Mucosa of stomach (tissue), 1 donor: ENCODE data around the gene NCAPG2.

Experiments used
- H3K27me3 ChIP-seq: one replicate; pipeline ENCODE4 v1.7.0; 2013; ENCODE audit warnings: mild to moderate bottlenecking, low read length; ENCODE audit not compliant: control insufficient read depth, insufficient read depth
- H3K36me3 ChIP-seq: one replicate; pipeline ENCODE4 v1.7.0; 2013; ENCODE audit warnings: low read length; ENCODE audit not compliant: control insufficient read depth, insufficient read depth
- H3K4me1 ChIP-seq: one replicate; pipeline ENCODE4 v1.7.0; 2013; ENCODE audit warnings: mild to moderate bottlenecking, low read length; ENCODE audit not compliant: control insufficient read depth, insufficient read depth
- H3K4me3 ChIP-seq: one replicate; pipeline ENCODE4 v1.7.0; 2013; ENCODE audit warnings: low read length
- H3K9ac ChIP-seq: one replicate; pipeline ENCODE4 v1.7.0; 2013; ENCODE audit warnings: mild to moderate bottlenecking, low read length, moderate library complexity
- H3K9me3 ChIP-seq: one replicate; pipeline ENCODE4 v1.7.0; 2013; ENCODE audit warnings: mild to moderate bottlenecking, low read length, moderate library complexity; ENCODE audit not compliant: control insufficient read depth
- donor health status: Pancreatic carcinoma.

The NCAPG2 gene

DNA sequence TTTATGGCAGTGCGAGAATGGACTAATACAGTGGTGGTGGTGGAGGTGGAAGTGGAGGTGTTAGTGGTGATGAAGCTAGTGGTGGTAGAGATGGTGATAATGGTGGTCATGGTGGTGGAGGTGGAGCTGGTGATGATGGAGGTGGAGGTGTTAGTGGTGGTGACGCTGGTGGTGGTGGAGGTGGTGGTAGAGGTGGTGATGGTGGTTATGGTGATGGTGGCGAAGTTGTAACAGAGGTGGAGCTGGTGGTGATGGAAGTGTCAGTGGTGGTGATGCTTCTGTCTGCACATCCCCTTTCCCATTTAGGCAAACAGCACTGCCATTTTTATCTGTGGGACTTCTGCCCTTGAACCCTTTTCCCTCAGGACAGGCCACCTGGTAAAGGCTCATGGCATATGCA, 109.5 kb downstream of the NCAPG2 start:
- H3K36me3 ChIP-seq: no peaks in the 10 kb centered on the region
- no peak overlapping the region for H3K4me3 ChIP-seq
- H3K9ac ChIP-seq: no peak overlapping the region
- H3K9me3 ChIP-seq: no peaks in the 10 kb centered on the region
- H3K4me1 ChIP-seq: peaks cover 7% of the 10 kb centered on the region
- H3K27me3 ChIP-seq: no peaks in the 10 kb centered on the region

DNA sequence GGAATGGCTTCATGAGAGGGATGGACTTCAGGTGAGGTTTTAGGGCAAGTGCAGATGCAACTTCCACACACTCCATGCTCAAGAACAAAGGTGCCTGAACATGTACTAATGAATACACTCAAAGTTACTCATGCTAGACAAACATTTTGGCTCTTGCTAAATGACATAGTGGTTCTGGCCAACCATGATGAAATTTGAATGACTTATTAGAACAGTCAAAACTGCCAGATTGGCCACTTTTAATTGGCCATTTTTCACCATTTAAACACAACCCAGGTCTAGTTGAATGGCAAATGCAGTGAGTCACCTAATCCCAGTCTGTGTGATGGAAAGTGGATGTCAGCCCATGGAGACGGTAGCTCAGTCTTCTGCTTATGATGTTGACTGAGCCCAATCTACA, 112.1 kb downstream of the NCAPG2 start:
- no peaks in the 10 kb centered on the region for H3K9me3 ChIP-seq
- H3K27me3 ChIP-seq: no peaks in the 10 kb centered on the region
- H3K9ac ChIP-seq: no peak overlapping the region
- H3K36me3 ChIP-seq: no peaks in the 10 kb centered on the region
- H3K4me1 ChIP-seq: peaks cover 27% of the 10 kb centered on the region
- no peak overlapping the region for H3K4me3 ChIP-seq

DNA sequence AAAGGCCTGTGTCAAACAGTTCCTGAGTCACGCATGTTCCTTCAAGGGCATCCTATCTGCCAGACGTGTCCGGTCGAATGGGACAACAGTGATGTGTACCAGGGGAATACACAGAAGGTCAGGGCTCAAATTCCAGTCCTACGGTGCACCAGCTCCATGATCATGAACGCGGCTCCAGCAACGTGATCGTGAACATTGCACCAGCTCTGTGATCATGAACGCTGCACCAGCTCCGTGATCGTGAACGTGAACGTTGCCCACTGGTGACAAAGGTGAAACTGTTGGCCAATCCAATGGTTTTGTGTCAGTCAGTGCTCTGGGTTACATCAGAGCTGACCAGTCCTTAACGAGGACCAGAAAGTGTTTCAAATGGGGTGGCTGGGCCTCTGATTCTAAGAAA, 112.7 kb downstream of the NCAPG2 start:
- Histone ChIP-seq H3K27me3 (no peaks in the 10 kb centered on the region), H3K4me1 (peaks cover 27% of the 10 kb centered on the region), H3K9me3 (no peaks in the 10 kb centered on the region)

GRCh38 chr7:158590181-158590530, 114.4 kb downstream of the NCAPG2 start:
- H3K36me3 ChIP-seq: no peaks in the 10 kb centered on the region
- H3K4me1 ChIP-seq: peaks cover 32% of the 10 kb centered on the region
- H3K27me3 ChIP-seq: no peaks in the 10 kb centered on the region
- no peak overlapping the region for H3K9ac ChIP-seq
- H3K9me3 ChIP-seq: no peaks in the 10 kb centered on the region
- no peak overlapping the region for H3K4me3 ChIP-seq

More for the DNA sequence above, 112.7 kb downstream of the NCAPG2 start:
- H3K36me3 ChIP-seq: no peaks in the 10 kb centered on the region
- no peak overlapping the region for H3K4me3 ChIP-seq
- H3K9ac ChIP-seq: no peak overlapping the region

- Histone ChIP-seq H3K9ac (no peak overlapping the region), H3K4me1 (peaks cover 37% of the 10 kb centered on the region), H3K27me3 (no peaks in the 10 kb centered on the region), H3K9me3 (no peaks in the 10 kb centered on the region), H3K4me3 (no peak overlapping the region), H3K36me3 (no peaks in the 10 kb centered on the region)
Measured at GRCh38 chr7:158589653-158590052, 115.0 kb downstream of the NCAPG2 start.

DNA sequence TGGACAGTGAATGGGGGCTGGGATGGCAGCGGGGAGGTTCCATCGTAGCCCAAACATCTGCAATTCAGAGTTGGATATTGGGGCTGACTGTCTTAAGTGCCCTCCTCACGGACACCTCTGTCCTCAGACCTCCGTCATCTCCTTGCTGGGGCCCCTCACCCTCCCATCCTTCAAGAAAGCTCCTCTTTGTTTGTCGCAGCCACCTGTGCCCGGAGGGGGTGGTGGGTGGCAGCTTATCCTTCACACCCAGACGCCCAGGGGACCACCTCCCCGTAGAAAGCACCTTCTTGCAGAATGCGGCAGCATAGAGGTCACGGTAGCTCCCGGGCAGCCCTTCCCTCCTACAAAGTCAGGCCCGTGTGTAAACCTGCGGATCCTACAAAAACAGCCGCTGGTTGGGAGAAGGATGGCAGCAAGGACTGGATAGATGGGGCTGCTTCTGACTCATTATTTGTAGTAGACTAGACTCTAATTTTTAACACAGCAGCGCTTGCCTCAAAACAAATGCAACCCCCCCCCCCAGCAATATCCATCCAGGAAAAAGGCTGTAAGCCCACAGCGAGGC, 115.6 kb downstream of the NCAPG2 start:
- peaks cover 44% of the 10 kb centered on the region for H3K4me1 ChIP-seq
- H3K9ac ChIP-seq: no peak overlapping the region
- no peaks in the 10 kb centered on the region for H3K9me3 ChIP-seq
- H3K27me3 ChIP-seq: no peaks in the 10 kb centered on the region
- no peaks in the 10 kb centered on the region for H3K36me3 ChIP-seq
- no peak overlapping the region for H3K4me3 ChIP-seq

- Histone ChIP-seq H3K27me3 (no peaks in the 10 kb centered on the region), H3K4me3 (no peak overlapping the region), H3K9ac (no peak overlapping the region), H3K9me3 (no peaks in the 10 kb centered on the region), H3K4me1 (peaks cover 51% of the 10 kb centered on the region), H3K36me3 (no peaks in the 10 kb centered on the region)
Measured at GRCh38 chr7:158588085-158588877, 116.3 kb downstream of the NCAPG2 start.

DNA sequence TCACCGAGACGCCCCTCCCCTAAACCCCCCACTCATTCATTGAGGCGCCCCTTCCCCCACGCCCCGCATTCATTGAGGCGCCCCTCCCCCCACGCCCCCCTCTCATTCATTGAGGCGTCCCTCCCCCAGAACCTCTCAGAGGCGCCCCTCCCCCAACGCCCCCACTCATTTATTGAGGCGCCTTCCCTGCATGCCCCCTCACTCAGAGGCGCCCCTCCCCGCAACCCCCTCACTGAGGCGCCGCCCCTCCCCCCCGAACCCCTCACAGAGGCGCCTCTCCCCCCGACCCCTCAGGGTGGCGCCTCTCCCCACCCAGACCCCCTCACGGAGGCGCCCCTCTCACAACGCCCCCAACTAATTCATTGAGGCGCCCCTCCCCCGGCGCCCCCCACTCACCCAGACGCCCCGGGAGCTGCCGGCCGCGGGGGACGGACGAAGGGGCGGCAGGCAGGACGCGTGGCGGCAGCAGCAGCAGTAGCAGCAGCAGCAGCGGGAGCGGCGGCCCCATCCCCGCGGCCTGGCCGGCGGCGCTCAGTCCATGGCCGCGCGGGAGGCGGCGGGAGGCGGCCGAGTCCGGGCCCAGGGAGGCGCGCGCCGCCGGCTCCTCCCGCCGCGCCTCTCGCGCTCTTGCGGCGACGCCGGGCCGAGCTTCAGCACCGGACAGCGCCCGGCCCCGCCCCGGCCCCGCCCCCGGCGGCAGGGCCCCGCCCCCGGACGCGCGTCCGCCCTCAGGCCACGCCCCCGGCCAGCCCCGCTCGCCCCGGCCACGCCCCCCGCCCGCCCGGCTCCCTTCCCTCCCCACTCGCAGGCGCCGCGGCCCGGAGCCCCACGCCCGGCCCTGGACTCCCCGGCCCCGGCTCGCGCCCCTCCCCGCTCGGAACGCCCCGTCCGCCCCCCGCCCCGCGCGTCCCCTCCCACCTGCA, 117.2 kb downstream of the NCAPG2 start, which contains the start of gene PTPRN2:
TSS of gene PTPRN2 (minus strand) at position 662 of the 923 bp plus-strand sequence.
- H3K9ac ChIP-seq: peak within 1 kb of the TSS; percentile 65
- H3K9me3 ChIP-seq: no peaks in the 10 kb centered on the region
- no peaks in the 10 kb centered on the region for H3K27me3 ChIP-seq
- H3K36me3 ChIP-seq: no peaks in the 10 kb centered on the region
- no peak within 1 kb of the TSS for H3K4me3 ChIP-seq
- H3K4me1 ChIP-seq: peaks cover 59% of the 10 kb centered on the region

DNA sequence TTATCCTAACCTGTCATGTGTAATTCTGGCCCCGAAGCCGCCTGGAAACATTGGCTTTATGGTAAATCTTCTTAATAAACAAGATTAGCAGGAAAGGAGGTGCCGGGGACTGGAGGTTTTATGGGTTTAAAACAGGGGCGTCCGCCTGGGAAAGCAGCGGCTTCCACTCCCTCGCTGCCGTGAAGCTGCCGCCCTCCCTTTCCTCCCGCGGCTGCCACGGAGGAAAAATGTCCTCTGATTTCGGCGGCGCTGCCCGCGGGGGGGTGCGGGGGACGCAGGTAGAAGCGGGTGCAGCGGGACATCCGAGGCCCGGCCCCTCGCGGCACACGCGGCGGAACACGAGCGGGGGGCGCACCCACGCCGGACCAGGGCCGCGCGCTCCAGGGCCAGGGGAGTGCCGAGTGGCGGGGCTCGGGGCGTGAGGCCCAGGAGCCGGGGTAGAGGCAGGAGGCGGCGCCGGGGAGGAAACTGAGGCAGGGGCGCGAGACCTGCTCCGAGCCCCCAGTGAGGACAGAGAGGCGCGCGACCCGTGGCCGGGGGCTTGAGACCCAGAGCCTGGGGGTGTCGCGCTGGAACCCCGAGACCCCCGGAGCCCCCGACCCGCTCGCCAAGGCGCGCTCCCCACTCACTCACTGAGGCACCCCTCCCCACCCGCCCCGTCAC, 118.0 kb downstream of the NCAPG2 start:
- Histone ChIP-seq H3K27me3 (no peaks in the 10 kb centered on the region), H3K9ac (peak overlapping the region; percentile 65), H3K4me3 (peak overlapping the region; percentile 17), H3K4me1 (peaks cover 59% of the 10 kb centered on the region), H3K36me3 (no peaks in the 10 kb centered on the region), H3K9me3 (no peaks in the 10 kb centered on the region)

DNA sequence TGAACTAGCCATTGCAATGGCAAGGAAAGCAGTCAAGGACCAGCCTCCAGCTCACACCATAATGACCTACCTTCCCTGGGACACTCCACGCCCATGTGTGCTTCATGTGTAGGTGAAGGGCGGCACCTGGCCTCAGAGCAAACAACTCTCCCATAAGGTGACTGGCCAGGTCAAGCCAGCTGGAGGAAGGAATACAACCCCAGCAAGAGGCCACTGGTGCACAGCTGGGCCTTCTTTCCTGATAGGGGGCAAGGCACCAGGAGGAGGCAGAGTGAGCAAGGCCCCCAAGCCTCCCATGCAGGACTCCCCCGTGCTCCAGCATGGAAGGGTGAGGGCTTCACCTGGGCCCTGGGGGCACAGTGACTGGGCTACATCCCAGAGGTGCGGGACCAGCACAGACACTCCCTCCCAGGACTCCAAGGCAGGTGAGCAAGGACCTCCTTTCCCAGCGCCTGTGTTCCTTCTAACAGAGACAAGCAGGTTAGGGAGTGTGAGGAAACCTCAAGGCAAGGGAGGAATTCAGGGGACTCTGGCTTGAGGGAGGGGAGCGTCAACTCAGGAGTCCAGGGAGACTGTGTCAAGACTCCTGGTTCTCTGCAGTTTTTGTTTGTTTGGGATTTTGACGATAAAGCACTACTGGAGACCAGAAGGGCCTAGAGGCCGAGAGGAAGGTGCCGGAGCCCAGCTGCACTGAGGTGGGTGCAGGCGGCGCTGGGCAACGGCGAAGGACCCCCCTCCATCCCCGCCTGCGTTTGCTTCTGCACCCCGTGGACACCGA, 118.7 kb downstream of the NCAPG2 start:
- Histone ChIP-seq H3K4me3 (peak overlapping the region; percentile 17), H3K9me3 (no peaks in the 10 kb centered on the region), H3K9ac (peak overlapping the region; percentile 65), H3K36me3 (no peaks in the 10 kb centered on the region), H3K27me3 (no peaks in the 10 kb centered on the region), H3K4me1 (peaks cover 64% of the 10 kb centered on the region)

- H3K4me1 ChIP-seq: peaks cover 65% of the 10 kb centered on the region
- H3K4me3 ChIP-seq: no peak overlapping the region
- no peak overlapping the region for H3K9ac ChIP-seq
- no peaks in the 10 kb centered on the region for H3K36me3 ChIP-seq
- peaks cover 3% of the 10 kb centered on the region for H3K9me3 ChIP-seq
- H3K27me3 ChIP-seq: no peaks in the 10 kb centered on the region
Measured at GRCh38 chr7:158584407-158584806, 120.2 kb downstream of the NCAPG2 start.
